NK-92 (cell line): Measurements from ENCODE around the gene ANP32E.

Experiments used
- DNase-seq: peaks from one replicate; lab custom pipeline; 2025; ENCODE audit not compliant: unreplicated experiment; lab: John Stamatoyannopoulos, UW

Gene ANP32E

DNA sequence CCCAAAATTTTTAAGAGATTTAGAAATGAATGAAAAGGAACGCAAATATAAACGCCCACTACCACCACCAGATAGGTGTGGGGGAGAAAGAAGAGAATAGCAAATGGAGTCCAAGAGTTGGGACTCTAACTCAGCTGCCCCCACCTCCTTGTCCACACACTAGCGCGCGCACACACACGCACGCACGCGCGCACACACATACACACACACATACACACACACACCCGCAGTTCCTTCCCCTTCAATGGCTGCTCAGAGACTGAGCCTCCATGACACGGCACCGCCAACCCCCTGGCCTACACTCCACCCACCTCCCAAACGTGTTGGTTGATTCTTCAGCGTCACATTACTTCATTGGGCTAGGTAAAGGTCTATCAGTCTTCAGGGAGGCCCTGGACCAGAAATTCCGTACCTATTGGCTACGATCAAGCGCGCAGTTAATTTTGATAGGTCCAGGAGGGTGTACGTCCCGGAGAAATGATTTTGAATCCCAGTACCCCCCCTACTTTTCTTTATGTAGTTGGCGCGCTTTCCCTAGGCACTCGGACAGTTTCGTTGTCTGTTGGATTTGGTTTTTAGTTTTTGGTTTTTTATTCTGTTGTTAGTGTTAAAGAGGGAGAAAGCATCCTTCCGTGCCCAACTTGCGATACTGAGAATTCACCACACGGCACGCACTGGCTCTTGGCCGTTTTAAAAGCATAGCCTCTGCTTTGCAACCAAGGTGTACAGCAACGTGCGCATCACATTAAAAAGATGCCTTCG is at the start of gene ANP32E:
TSS of gene ANP32E (minus strand) at position 261 of the 762 bp plus-strand sequence. CDS start 326 bp downstream, outside the sequence.
- peak; percentile 82 for DNase-seq

DNA sequence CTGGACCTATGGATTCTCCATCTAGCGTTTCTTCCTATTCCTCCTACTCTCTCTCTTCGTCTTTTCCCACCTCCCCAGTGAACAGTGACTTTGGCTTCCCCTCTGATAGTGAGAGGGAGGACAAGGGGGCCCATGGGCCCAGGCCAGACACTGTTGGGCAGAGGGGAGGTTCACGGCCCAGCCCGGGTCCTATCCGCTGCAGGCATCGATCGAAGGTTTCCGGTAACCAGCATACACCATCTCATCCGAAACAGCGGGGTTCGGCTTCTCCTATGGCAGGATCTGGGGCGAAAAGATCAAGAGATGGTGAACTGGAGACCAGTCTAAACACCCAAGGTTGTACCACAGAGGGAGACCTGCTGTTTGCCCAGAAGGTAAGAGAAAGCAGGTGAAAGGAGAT is 47.3 kb upstream of the ANP32E start:
- DNase-seq = no peak

- no peak for DNase-seq
Observed at GRCh38 chr1:150282558-150282958, 46.6 kb upstream of the ANP32E start.

DNA sequence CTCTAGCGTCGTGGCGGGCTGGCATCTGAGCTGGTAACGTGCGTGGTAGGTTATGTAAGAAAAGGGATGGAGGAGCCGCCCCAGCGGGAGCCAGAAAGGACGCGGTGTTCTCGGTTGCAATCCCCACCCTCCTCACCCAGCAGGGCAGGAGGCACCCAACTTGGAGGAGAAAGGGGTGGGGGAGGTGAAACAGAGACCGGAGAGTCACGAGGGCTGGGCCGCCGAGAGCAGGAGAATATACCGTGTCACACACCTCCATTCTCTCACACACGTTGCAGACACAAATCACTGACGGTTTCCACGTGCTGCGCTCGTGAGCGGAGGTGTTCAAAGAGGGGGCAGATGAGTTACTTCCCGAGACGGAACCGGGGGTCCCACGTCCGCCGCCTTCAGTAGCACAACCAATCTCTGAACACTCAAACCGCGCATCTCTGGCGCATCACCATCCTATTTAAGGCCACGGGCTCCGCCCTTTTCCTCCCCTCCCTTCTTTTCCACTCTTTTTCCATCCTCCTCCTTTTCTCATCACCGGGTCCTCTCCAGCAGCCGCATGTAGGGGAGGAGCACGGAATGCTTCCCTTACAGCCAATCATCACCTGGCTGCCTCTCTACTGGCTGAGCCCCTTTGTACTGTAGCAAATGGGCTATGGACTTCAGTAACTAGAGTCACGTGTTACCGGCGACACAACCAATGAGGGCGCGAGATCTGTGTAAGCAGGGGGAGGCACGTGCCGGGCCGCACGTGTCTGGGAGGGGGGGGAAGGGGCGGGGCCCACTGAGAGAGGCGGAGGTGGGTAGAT is 46.0 kb upstream of the ANP32E start, which contains the start of gene CIART:
TSS of gene CIART (plus strand) at position 797 of the 800 bp plus-strand sequence. CDS start 714 bp downstream, outside the sequence.
- no peak for DNase-seq

DNA sequence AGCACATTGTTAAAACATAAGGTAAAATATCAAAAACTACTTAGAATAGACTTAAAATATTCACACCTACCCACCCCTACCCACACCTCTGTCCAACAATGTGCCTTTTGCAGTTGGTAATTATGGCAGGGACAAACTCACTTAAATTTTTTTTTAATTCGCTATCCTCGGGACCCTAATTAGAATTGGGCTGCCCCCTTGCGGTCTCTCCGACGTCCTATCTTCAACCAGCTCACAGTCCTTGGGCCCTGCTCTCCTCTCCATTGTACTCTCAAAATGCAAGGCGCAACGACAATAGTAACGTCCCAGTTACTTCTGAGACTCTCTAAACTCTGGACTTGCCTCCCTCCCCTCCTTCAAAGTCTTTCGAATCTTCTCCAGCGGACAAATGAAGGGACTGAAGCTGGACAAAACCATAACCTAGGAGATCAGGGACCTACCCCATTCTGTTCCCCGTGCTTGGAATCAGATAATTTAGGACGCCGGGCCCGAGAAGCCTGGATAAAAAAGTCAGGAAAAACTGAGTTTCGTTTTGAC is 45.4 kb upstream of the ANP32E start:
- DNase-seq = no peak

DNA sequence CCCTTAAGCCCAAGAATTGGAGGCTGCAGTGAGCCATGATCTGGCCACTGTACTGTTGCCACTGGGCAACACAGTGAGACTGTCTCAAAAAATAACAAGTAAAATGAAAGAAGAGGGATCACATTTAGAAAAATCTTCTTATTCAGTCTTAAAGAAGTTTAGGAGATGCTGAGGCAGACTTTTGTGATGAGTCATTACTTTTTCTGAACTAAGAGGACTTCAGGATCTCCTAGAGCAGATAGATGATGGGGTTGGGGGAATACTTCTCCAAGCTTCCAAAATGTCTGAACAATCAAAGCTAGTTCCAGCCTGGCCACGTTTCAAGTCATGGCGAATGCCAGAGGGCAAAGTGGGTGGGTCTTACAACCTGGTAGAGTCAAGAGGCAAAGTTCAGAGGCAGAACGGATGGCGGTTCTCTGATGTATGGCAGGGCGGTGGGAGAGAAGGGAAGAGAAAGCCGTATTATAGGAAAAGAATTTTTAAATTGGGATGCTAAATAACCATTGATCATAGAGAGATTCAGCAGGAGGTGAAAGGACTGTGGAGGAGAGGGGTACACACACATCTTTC is 44.3 kb upstream of the ANP32E start:
- DNase-seq = no peak

DNA sequence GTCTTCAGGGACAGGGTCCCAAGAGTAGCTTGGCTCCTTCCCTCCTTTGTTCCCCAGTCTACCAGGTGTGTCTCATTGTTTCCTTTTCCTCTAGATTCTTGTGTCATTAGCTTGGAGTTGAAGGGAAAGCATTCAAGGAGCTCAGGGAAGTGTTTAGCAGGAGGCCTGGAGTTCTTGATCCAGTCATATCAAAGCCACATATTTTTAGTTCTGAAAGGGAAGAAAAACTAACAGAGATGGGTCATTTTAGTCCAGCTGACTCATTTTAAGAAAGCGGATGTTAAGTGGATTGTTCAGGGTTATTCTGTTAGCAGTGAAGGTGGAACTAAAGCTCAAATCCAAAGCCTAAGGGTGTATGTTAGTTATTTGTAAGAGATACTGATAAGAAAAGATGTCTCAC is 37.4 kb upstream of the ANP32E start:
- no peak for DNase-seq

- no peak for DNase-seq
Observed at GRCh38 chr1:150271291-150271959, 35.5 kb upstream of the ANP32E start.

- no peak for DNase-seq
Observed at GRCh38 chr1:150269451-150269850, 33.5 kb upstream of the ANP32E start.

- DNase-seq = peak; percentile 26
Observed at GRCh38 chr1:150268705-150269403, 32.9 kb upstream of the ANP32E start, which contains the start of gene APH1A. APH1A (minus strand) TSS chr1:150269016; CDS start chr1:150268810, 206 bp downstream.

- no peak for DNase-seq
Observed at GRCh38 chr1:150268340-150268704, 32.4 kb upstream of the ANP32E start.

GRCh38 chr1:150267896-150268295 is 32.0 kb upstream of the ANP32E start:
- DNase-seq = no peak

DNA sequence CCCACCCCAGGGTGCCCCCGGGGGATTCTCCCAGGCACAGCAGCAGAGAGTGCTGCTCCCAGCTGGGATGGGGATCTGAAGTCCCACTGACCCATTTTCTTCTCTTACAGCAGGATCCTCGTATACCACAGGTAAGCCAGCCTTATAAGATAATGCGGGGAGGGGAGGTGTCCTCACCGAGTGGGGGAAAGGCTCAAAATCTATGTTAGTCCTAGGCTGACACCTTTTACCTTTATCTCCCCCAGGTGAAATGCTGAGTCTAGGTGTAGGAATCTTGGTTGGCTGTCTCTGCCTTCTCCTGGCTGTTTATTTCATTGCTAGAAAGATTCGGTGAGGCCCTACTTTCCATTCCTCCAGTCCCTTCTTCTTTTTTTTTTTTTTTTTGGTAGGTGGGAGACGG is 27.6 kb upstream of the ANP32E start:
- no peak for DNase-seq

DNA sequence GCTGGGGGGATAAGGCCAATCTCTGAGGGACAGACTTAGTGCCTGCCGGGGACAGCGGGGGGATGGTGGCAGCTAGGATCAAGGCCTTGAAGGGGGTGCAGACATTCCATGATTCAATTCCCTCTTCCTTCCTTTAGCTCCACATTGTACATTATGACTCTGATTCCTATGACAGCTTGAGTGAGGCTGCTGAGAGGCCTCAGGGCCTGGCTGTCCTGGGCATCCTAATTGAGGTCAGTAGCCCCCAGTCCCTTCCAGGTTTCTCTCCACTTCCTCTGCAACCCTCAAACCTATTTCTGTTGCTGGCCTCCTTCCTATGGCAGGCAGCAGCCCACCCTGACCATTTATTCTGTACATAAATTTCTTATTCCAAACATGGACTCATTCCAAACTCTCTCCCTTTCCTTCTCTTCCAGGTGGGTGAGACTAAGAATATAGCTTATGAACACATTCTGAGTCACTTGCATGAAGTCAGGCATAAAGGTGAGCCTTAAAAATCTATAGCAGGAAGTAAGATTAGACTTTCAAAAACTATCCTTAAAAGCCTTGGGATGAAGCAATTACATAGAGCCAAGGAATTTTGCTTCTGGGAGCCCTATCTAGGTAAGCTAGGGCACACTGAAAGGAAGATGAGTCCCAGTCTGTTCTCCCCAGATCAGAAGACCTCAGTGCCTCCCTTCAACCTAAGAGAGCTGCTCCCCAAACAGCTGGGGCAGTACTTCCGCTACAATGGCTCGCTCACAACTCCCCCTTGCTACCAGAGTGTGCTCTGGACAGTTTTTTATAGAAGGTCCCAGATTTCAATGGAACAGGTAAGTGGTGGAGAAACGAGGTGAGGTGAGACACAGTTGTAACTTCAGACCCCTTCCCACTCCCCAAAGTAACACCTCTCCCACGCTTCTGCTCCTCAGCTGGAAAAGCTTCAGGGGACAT is 26.7 kb upstream of the ANP32E start:
- DNase-seq = no peak

DNA sequence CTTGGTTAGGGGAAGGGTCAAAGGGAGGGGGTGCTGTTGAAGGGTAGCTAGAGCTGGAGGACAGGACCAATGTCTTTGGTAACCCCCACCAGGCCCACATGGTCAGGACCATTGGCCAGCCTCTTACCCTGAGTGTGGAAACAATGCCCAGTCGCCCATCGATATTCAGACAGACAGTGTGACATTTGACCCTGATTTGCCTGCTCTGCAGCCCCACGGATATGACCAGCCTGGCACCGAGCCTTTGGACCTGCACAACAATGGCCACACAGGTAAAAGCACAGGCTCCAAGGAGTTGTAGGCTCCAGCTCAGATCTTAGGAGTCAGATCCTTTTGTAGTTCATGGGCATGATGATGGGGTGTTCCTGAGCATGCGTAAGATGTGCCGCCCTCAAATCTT is 25.5 kb upstream of the ANP32E start:
- no peak for DNase-seq

DNA sequence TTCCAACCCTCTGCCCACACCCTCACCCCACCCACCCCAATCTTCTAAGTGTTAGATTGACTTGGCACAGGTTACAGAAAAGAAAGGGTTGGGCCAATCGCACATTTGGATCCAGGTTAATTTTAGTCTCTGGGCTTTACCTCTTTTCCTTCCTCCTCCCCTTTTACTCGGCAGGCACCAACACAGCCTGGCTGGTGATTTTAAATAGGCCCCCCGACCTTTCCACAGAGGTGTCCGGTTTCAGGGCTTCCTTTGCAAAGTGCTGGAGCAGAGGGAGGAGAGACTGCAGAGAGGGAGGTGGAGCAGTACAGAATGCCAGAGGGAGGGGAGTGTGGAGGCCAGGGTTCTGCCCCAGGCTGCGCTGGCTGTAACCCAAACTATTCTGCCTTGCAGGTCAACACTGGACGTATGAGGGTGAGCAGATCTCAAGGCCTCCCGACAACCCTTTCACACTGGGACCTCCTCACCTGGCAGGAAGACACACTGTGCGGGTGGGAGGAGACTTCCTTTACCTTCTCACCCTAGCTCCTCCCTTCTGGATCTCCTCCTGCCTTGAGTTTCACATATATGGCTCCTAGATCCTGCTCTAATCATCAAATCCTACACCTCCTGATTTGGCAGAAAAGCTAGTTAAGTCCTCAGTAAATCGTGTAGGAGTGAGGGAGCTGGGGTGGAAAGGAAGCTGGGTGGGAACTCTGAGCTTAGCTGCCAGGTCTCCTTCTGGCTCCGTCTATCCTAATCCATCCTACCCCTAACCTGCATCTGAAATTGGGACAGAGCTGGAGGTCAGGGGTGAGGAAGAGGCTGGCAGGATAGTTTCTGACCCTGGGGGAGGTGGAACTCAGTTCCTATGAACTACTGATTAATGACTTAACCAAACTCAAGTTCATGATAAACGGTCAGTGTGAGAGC is 24.1 kb upstream of the ANP32E start:
- DNase-seq = no peak

- DNase-seq = no peak
Observed at GRCh38 chr1:150259217-150259616, 23.3 kb upstream of the ANP32E start.
